Measurements from ENCODE around the gene APOA5.

APOA5 gene

GRCh38 chr11:116792869-116793771 is 1.4 kb upstream of the APOA5 start:
- Histone ChIP-seq H3K9me3 (ENCODE audit: low read length) (no peaks in the 10 kb centered on the region), H3K9ac (ENCODE audit: low read length) (no peak overlapping the region), H3K27me3 (ENCODE audit: control insufficient read depth in 1 of 2, insufficient read depth in 2 of 2, low read length in 2 of 2) (no peaks in the 10 kb centered on the region), H3K27ac (ENCODE audit: low read depth, low read length) (no peak overlapping the region), H3K36me3 (ENCODE audit: insufficient read depth, low read length) (no peaks in the 10 kb centered on the region), H3K4me1 (ENCODE audit: insufficient read depth, low read length) (peaks cover 7% of the 10 kb centered on the region), H3K4me3 (ENCODE audit: low read depth in 1 of 2, low read length in 2 of 2) (no peak overlapping the region)

GRCh38 chr11:116792144-116792868 is 627 bp upstream of the APOA5 start:
- no peaks in the 10 kb centered on the region for H3K9me3 ChIP-seq (ENCODE audit: low read length)
- H3K27me3 ChIP-seq (ENCODE audit: control insufficient read depth in 1 of 2, insufficient read depth in 2 of 2, low read length in 2 of 2): no peaks in the 10 kb centered on the region
- H3K9ac ChIP-seq (ENCODE audit: low read length): no peak overlapping the region
- H3K4me1 ChIP-seq (ENCODE audit: insufficient read depth, low read length): peaks cover 8% of the 10 kb centered on the region
- no peak overlapping the region for H3K27ac ChIP-seq (ENCODE audit: low read depth, low read length)
- H3K36me3 ChIP-seq (ENCODE audit: insufficient read depth, low read length): no peaks in the 10 kb centered on the region
- H3K4me3 ChIP-seq (ENCODE audit: low read depth in 1 of 2, low read length in 2 of 2): no peak overlapping the region

- Histone ChIP-seq H3K9ac (ENCODE audit: low read length) (no peak overlapping the region), H3K27me3 (ENCODE audit: control insufficient read depth in 1 of 2, insufficient read depth in 2 of 2, low read length in 2 of 2) (no peaks in the 10 kb centered on the region), H3K27ac (ENCODE audit: low read depth, low read length) (no peak overlapping the region), H3K4me1 (ENCODE audit: insufficient read depth, low read length) (peaks cover 19% of the 10 kb centered on the region), H3K9me3 (ENCODE audit: low read length) (no peaks in the 10 kb centered on the region), H3K36me3 (ENCODE audit: insufficient read depth, low read length) (peaks cover 3% of the 10 kb centered on the region), H3K4me3 (ENCODE audit: low read depth in 1 of 2, low read length in 2 of 2) (peak overlapping the region in 1 of 2 donors; percentile 22)
These were observed 472 bp downstream of the APOA5 start for GRCh38 chr11:116791002-116791812.

DNA sequence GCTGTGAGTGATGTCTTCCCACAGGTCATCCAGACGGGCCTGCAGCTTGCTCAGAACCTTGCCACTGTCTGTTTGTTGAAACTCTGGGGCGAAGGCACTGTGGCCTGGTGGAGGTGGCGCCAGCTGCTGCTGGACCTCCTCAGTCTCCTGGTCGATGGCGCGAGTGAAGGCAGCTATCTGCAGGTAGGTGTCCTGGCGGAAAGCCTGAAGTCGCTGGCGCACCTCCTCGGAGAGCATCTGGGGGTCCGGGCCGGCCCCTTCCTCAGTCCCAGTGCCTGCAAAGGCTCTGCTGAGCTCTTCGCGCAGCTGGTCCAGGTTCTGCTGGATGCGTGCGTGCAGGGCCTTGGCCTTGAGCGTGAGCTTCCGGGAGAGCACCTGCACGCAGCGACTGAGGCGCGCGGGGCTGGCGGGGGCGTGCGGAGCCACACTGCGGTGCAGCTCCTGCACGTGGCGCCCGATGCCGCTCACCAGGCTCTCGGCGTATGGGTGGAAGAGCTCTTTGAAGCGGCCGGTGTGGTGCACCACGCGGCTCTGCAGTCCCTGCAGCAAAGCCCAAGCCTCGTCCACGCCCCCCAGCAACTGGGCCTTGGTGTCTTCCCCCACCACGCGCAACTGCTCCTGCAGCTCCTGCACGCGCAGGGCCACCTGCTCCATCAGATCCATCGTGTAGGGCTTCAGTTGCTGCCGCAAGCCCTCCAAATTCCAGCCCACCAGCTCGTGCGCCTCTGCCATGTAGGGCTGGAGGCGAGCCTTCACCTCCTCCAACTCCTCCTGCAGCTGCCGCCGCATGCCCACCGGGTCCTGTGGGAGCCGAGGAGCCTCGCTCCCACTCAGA is 1.3 kb downstream of the APOA5 start:
- peaks cover 20% of the 10 kb centered on the region for H3K4me1 ChIP-seq (ENCODE audit: insufficient read depth, low read length)
- no peak overlapping the region for H3K9ac ChIP-seq (ENCODE audit: low read length)
- H3K4me3 ChIP-seq (ENCODE audit: low read depth in 1 of 2, low read length in 2 of 2): no peak overlapping the region
- H3K9me3 ChIP-seq (ENCODE audit: low read length): no peaks in the 10 kb centered on the region
- H3K36me3 ChIP-seq (ENCODE audit: insufficient read depth, low read length): peaks cover 11% of the 10 kb centered on the region
- no peaks in the 10 kb centered on the region for H3K27me3 ChIP-seq (ENCODE audit: control insufficient read depth in 1 of 2, insufficient read depth in 2 of 2, low read length in 2 of 2)
- no peak overlapping the region for H3K27ac ChIP-seq (ENCODE audit: low read depth, low read length)

DNA sequence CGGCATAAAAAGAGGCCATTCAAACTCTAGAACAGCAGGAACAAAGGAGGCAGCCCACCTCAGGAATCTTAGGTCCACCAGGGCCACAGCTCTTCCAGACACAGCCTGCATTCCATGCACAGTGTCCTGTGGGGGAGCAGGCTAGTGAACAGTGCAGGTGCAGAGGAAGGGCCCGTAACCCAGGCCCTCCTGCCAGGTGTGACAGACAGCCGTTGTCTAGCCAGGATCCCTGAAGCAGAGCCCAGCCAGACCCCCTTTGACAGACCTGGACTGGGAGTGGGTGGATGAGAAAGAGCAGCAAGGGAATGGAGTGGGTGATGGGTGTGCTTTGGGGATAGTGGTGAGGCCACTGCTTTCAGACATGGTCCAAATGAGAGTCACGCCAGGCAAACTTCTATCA is 2.7 kb downstream of the APOA5 start:
- peaks cover 25% of the 10 kb centered on the region for H3K36me3 ChIP-seq (ENCODE audit: insufficient read depth, low read length)
- no peak overlapping the region for H3K9ac ChIP-seq (ENCODE audit: low read length)
- H3K27ac ChIP-seq (ENCODE audit: low read depth, low read length): no peak overlapping the region
- H3K27me3 ChIP-seq (ENCODE audit: control insufficient read depth in 1 of 2, insufficient read depth in 2 of 2, low read length in 2 of 2): no peaks in the 10 kb centered on the region
- H3K4me3 ChIP-seq (ENCODE audit: low read depth in 1 of 2, low read length in 2 of 2): no peak overlapping the region
- H3K4me1 ChIP-seq (ENCODE audit: insufficient read depth, low read length): peaks cover 20% of the 10 kb centered on the region
- no peaks in the 10 kb centered on the region for H3K9me3 ChIP-seq (ENCODE audit: low read length)

- Histone ChIP-seq H3K36me3 (ENCODE audit: insufficient read depth, low read length) (peaks cover 29% of the 10 kb centered on the region), H3K4me3 (ENCODE audit: low read depth in 1 of 2, low read length in 2 of 2) (peak overlapping the region; percentile 73 to 82), H3K27ac (ENCODE audit: low read depth, low read length) (peak overlapping the region; percentile 78), H3K27me3 (ENCODE audit: control insufficient read depth in 1 of 2, insufficient read depth in 2 of 2, low read length in 2 of 2) (no peaks in the 10 kb centered on the region), H3K9me3 (ENCODE audit: low read length) (no peaks in the 10 kb centered on the region), H3K9ac (ENCODE audit: low read length) (peak overlapping the region; percentile 34), H3K4me1 (ENCODE audit: insufficient read depth, low read length) (peaks cover 20% of the 10 kb centered on the region)
These were observed 3.1 kb downstream of the APOA5 start for GRCh38 chr11:116788534-116788933.

DNA sequence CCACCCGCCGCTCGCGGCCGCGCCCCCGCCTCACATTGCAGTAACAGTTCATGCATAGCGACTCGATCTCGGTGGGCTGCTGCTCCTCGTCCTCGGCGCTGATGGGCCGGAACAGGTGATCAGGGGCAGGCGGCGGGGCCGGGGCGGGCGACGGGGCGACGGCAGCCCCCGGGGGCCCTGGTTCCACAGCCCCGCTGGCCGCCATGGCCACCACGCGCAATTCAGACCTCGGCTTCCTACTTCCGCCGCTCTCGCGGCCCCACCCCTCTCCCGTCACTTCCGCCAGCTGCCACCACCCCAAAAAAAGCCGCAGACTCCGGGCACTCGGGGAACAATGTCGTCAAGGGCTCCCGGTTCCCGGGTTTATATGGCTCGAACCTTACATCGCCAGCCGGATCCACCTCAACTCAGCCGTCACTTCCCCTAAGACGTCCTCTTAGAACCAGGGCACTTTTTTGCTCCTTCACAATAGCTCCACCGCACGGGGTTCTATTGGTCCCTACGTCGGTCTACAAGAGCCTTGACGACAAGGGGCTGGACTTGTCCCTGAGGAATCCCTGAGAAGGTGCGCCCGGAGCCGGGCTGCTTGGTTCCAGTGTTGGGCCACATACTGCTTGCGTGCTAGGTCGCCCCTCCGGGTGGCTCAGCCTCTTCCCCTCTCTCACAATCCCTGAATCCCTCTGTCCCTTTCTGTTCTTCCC is 3.7 kb downstream of the APOA5 start, which contains the start of gene ZPR1:
TSS of gene ZPR1 (minus strand) at position 238 of the 701 bp plus-strand sequence. CDS start at position 205, 33 bp downstream.
- Histone ChIP-seq H3K9me3 (ENCODE audit: low read length) (no peaks in the 10 kb centered on the region), H3K36me3 (ENCODE audit: insufficient read depth, low read length) (peaks cover 35% of the 10 kb centered on the region), H3K4me3 (ENCODE audit: low read depth in 1 of 2, low read length in 2 of 2) (peak within 1 kb of the TSS; percentile 73 to 82), H3K27me3 (ENCODE audit: control insufficient read depth in 1 of 2, insufficient read depth in 2 of 2, low read length in 2 of 2) (no peaks in the 10 kb centered on the region), H3K4me1 (ENCODE audit: insufficient read depth, low read length) (peaks cover 20% of the 10 kb centered on the region), H3K27ac (ENCODE audit: low read depth, low read length) (peak within 1 kb of the TSS; percentile 78), H3K9ac (ENCODE audit: low read length) (peak within 1 kb of the TSS; percentile 34)

- Histone ChIP-seq H3K4me1 (ENCODE audit: insufficient read depth, low read length) (peaks cover 20% of the 10 kb centered on the region), H3K36me3 (ENCODE audit: insufficient read depth, low read length) (peaks cover 40% of the 10 kb centered on the region), H3K27ac (ENCODE audit: low read depth, low read length) (peak overlapping the region; percentile 78), H3K4me3 (ENCODE audit: low read depth in 1 of 2, low read length in 2 of 2) (peak overlapping the region; percentile 73 to 82), H3K9ac (ENCODE audit: low read length) (peak overlapping the region; percentile 34), H3K27me3 (ENCODE audit: control insufficient read depth in 1 of 2, insufficient read depth in 2 of 2, low read length in 2 of 2) (no peaks in the 10 kb centered on the region), H3K9me3 (ENCODE audit: low read length) (no peaks in the 10 kb centered on the region)
These were observed 4.3 kb downstream of the APOA5 start for GRCh38 chr11:116787436-116787785.

GRCh38 chr11:116786966-116787365 is 4.7 kb downstream of the APOA5 start:
- Histone ChIP-seq H3K36me3 (ENCODE audit: insufficient read depth, low read length) (peaks cover 43% of the 10 kb centered on the region), H3K27me3 (ENCODE audit: control insufficient read depth in 1 of 2, insufficient read depth in 2 of 2, low read length in 2 of 2) (no peaks in the 10 kb centered on the region), H3K9me3 (ENCODE audit: low read length) (no peaks in the 10 kb centered on the region), H3K4me1 (ENCODE audit: insufficient read depth, low read length) (peaks cover 20% of the 10 kb centered on the region), H3K4me3 (ENCODE audit: low read depth in 1 of 2, low read length in 2 of 2) (peak overlapping the region; percentile 73 to 82), H3K9ac (ENCODE audit: low read length) (peak overlapping the region; percentile 34), H3K27ac (ENCODE audit: low read depth, low read length) (peak overlapping the region; percentile 78)

DNA sequence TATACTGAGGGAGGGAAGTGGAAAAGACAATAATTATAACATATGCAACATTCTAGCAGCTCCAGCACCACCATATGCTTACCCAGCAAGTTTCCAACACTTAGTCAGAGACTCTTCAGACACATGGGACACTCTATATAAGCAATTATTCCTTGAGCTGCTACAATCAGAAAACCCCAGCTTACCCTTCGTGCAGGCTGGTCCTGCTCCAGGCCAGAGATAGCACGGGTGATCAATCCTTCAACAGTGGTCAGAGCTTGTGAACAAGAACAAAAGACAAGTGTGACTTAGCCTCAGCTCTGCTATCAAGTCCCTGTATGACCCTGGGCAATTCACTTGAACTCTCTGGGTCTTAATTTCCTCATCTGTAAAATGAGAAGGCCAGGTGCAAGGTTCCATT is 5.4 kb downstream of the APOA5 start:
- no peak overlapping the region for H3K4me3 ChIP-seq (ENCODE audit: low read depth in 1 of 2, low read length in 2 of 2)
- peaks cover 45% of the 10 kb centered on the region for H3K36me3 ChIP-seq (ENCODE audit: insufficient read depth, low read length)
- H3K27me3 ChIP-seq (ENCODE audit: control insufficient read depth in 1 of 2, insufficient read depth in 2 of 2, low read length in 2 of 2): no peaks in the 10 kb centered on the region
- H3K9me3 ChIP-seq (ENCODE audit: low read length): no peaks in the 10 kb centered on the region
- no peak overlapping the region for H3K27ac ChIP-seq (ENCODE audit: low read depth, low read length)
- H3K9ac ChIP-seq (ENCODE audit: low read length): no peak overlapping the region
- H3K4me1 ChIP-seq (ENCODE audit: insufficient read depth, low read length): peaks cover 20% of the 10 kb centered on the region
